ENCODE data around the gene ALDH9A1. TPM values are rescaled to one million over a fixed set of nuclear protein-coding genes. Genes with fewer than 3 reads are reported as not detected.

ALDH9A1 gene
- total RNA-seq, 1 donor from 2014 or later, result 35.8 TPM

GRCh38 chr1:165679282-165680036, 18.9 kb downstream of the ALDH9A1 start:
- no peak overlapping the region for H3K27ac Mint-ChIP-seq
- POLR2A ChIA-PET, result interaction anchor here (0.6 kb wide), 1 partner anchor 50 kb away, joined by 3 read pairs; no protein-coding TSS in a partner anchor
- no peak for ATAC-seq (ENCODE audit: low read depth)

DNA sequence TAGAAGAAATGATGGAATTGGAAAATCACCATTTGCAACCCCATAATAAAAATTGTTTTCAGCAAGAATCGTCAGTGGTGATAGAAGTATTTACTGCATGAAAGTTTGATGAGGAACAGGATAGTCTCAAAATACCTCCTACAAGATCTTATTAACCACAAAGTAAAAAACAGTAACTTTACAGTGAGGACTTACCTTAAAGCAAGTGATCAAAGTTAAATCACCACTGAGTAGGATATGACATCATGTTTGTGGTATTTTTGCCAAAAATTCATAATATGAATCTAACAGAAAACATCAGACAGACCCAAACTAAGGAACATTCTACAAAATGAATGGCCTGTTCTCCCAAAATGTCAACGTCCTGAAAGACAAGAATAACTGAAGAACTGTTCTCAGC, 19.9 kb downstream of the ALDH9A1 start:
- Mint-ChIP-seq H3K9me3 (no peaks in the 10 kb centered on the region), H3K27me3 (no peaks in the 10 kb centered on the region), H3K36me3 (ENCODE audit: low read depth) (peaks cover 72% of the 10 kb centered on the region), H3K4me3 (no peak overlapping the region), H3K27ac (no peak overlapping the region), H3K4me1 (no peaks in the 10 kb centered on the region)
- ATAC-seq (ENCODE audit: low read depth) (no peak), DNase-seq (no peak)
- TF ChIP-seq, protein P1, sequence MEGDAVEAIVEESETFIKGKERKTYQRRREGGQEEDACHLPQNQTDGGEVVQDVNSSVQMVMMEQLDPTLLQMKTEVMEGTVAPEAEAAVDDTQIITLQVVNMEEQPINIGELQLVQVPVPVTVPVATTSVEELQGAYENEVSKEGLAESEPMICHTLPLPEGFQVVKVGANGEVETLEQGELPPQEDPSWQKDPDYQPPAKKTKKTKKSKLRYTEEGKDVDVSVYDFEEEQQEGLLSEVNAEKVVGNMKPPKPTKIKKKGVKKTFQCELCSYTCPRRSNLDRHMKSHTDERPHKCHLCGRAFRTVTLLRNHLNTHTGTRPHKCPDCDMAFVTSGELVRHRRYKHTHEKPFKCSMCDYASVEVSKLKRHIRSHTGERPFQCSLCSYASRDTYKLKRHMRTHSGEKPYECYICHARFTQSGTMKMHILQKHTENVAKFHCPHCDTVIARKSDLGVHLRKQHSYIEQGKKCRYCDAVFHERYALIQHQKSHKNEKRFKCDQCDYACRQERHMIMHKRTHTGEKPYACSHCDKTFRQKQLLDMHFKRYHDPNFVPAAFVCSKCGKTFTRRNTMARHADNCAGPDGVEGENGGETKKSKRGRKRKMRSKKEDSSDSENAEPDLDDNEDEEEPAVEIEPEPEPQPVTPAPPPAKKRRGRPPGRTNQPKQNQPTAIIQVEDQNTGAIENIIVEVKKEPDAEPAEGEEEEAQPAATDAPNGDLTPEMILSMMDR (IDR thresholded peaks at IDR 0.05), result no peak
- intact Hi-C loops (cut with micrococcal nuclease), result no loop called here
- CTCF ChIA-PET, result no interaction called here
- POLR2A ChIA-PET, result no interaction called here

More at GRCh38 chr1:165679282-165680036, 18.9 kb downstream of the ALDH9A1 start:
- intact Hi-C loops (cut with micrococcal nuclease), result no loop called here
- TF ChIP-seq, protein P1 (IDR thresholded peaks at IDR 0.05), result no peak
- CTCF ChIA-PET, result no interaction called here
- no peaks in the 10 kb centered on the region for H3K4me1 Mint-ChIP-seq
- no peak overlapping the region for H3K4me3 Mint-ChIP-seq
- H3K36me3 Mint-ChIP-seq (ENCODE audit: low read depth), result peaks cover 73% of the 10 kb centered on the region
- DNase-seq, result no peak
- no peaks in the 10 kb centered on the region for H3K9me3 Mint-ChIP-seq
- no peaks in the 10 kb centered on the region for H3K27me3 Mint-ChIP-seq

DNA sequence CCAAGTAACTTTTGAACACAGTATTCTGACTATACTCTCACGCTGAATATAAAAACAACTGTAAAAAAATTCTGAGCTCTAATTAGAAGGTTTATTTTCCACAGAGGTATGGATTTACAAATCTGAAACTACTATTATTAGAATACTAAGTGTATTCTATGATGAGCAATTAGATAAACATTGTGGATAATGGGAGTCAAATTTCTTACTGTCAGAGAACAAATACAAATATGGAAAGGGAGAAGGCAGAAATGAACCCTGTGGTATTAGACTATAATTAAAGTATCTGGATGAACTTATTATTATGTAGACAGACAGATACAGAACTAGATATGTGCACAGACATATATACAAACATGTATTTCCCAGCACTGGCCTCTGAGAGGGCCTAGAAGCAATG, 22.6 kb downstream of the ALDH9A1 start:
- no peaks in the 10 kb centered on the region for H3K27me3 Mint-ChIP-seq
- DNase-seq (no peak), ATAC-seq (ENCODE audit: low read depth) (no peak)
- H3K4me3 Mint-ChIP-seq, result no peak overlapping the region
- H3K4me1 Mint-ChIP-seq, result no peaks in the 10 kb centered on the region
- ChIA-PET CTCF (no interaction called here), POLR2A (no interaction called here)
- TF ChIP-seq, protein P1 (IDR thresholded peaks at IDR 0.05), result no peak
- intact Hi-C loops (cut with micrococcal nuclease), result no loop called here
- no peak overlapping the region for H3K27ac Mint-ChIP-seq
- H3K9me3 Mint-ChIP-seq, result no peaks in the 10 kb centered on the region
- peaks cover 72% of the 10 kb centered on the region for H3K36me3 Mint-ChIP-seq (ENCODE audit: low read depth)

GRCh38 chr1:165674599-165674998, 23.8 kb downstream of the ALDH9A1 start:
- POLR2A ChIA-PET, result no interaction called here
- TF ChIP-seq, protein P1 (IDR thresholded peaks at IDR 0.05), result no peak
- Mint-ChIP-seq H3K4me1 (no peaks in the 10 kb centered on the region), H3K27ac (no peak overlapping the region), H3K27me3 (no peaks in the 10 kb centered on the region), H3K9me3 (no peaks in the 10 kb centered on the region), H3K36me3 (ENCODE audit: low read depth) (peaks cover 68% of the 10 kb centered on the region), H3K4me3 (no peak overlapping the region)
- intact Hi-C loops (cut with micrococcal nuclease), result no loop called here
- CTCF ChIA-PET, result no interaction called here
- ATAC-seq (ENCODE audit: low read depth), result no peak
- DNase-seq, result no peak

DNA sequence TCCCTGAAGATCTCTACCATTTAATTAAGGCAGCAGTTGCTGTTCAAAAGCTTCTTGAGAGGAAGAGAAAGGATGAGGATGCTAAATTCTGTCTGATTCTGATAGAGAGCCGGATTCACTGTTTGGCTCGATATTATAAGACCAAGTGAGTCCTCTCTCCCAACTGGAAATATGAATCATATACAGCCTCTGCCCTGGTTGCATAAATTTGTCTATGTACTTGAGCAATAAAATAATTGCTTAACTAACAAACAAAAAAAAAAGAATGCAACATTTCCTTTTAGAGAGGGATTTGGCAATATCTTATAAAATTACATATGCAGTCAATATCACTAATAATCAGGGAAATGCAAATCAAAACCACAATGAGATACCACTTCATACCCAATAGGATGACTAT, 26.8 kb downstream of the ALDH9A1 start:
- CTCF ChIA-PET, result no interaction called here
- H3K4me3 Mint-ChIP-seq, result no peak overlapping the region
- no peak for ATAC-seq (ENCODE audit: low read depth)

More for the DNA sequence above, 26.8 kb downstream of the ALDH9A1 start:
- Mint-ChIP-seq H3K27ac (no peak overlapping the region), H3K9me3 (no peaks in the 10 kb centered on the region), H3K27me3 (no peaks in the 10 kb centered on the region), H3K36me3 (ENCODE audit: low read depth) (peaks cover 76% of the 10 kb centered on the region), H3K4me1 (no peaks in the 10 kb centered on the region)
- intact Hi-C loops (cut with micrococcal nuclease), result no loop called here
- TF ChIP-seq, protein P1 (IDR thresholded peaks at IDR 0.05), result no peak
- no peak for DNase-seq
- POLR2A ChIA-PET, result no interaction called here
